G401.6 (cell line): Measurements from ENCODE around the gene DENND1B.
A peak's percentile ranks its signal among the peaks of the same experiment; 100 is the strongest.

Experiments
- FAIRE-seq: peaks from 2 replicates; lab custom pipeline; 2012; peaks lifted over from hg19 to GRCh38; lab: Jason Lieb, UNC

DENND1B gene

DNA sequence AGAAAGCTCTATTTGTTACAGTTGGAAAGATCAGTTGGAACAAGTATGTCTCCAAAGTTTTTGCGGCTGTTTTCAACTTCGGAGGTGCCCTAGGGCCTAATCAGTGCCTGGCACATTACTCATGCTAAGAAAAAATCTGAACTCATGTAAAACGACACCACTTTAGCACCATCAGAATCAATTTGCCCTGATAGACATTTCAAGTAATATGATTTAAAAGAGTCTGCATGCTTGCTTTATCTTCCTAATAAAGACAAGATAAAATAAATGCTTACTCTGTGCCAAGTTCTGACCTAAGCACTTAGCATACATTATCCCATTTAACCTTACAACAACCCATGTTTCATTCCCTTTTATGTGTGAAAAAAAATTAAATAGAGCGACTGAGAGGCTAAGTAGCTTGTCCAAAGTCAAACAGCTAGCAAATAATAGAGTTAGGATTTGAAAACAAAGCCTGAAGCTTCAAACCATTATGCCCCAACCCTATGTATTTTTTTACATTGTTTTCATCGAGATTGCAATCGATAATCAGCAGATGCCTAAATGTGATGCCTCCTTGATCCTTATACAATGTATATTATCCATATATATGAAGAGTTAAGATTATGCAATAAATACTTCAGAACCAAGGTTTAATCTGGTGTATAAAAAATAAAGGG, 91.3 kb downstream of the DENND1B start:
- no peak for FAIRE-seq

- FAIRE-seq: no peak
These were observed 92.0 kb downstream of the DENND1B start for GRCh38 chr1:197683280-197683679.

DNA sequence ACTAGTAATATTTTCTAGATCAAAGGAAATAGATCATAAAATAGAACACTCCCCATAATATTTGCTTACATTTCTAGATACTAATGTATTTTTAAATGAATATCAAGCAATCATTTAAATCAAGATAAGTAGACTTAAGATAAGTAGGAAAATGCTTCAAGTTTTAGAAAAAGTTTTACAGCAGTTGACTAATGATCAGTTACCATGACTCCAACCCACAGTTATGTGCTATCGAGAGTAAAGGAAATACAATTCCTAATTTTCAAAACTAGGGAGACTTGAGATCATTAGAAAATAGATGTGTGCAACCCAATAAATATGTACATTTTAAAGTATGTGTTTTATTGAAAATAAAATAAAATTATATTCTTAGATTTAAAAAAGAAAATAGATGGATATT, 95.0 kb downstream of the DENND1B start:
- no peak for FAIRE-seq

DNA sequence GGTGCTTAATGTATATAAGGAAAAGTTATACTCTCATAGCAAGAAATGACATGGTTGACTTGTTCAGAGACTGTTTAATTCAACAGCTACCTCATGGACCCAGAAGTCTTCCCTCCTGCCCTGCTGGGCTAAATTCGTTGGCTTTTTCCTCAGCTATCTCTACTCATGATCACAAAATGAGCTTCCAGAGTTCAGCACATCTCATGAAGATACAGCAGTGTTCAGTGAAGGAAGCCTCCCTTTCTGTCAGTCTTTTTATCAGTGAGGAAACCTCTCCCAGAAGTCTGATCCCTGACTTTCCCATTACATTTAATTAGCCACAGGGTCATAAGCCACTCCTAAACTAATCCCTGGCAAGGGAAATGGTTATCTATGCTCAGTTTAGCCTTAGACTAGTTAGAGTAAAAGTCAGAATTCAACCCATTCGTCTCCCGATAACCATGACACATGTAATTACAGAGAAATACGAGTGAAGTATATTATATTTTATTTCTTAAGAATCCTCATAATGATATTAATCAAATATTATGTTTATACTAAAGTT, 97.5 kb downstream of the DENND1B start:
- FAIRE-seq: no peak

DNA sequence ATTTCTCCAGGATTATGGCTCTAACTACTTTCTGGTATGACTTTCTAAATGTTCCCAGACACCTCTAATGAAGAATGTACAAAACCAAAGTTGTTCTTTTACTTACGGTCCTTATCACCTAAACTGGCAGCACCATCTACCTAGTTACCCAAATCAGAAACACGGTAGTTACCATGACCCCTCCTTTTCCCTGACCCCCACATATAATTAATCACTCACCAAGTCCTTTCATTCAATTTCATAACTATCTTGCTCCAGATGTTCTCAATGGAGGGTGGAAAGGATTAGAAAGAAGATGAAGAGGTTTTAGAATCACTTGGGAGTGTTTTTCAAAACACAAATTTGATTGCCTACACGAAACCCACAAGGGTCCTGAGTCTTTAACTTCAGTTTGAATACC, 98.0 kb downstream of the DENND1B start:
- FAIRE-seq: no peak

- FAIRE-seq: no peak
These were observed 99.6 kb downstream of the DENND1B start for GRCh38 chr1:197675583-197676208.

DNA sequence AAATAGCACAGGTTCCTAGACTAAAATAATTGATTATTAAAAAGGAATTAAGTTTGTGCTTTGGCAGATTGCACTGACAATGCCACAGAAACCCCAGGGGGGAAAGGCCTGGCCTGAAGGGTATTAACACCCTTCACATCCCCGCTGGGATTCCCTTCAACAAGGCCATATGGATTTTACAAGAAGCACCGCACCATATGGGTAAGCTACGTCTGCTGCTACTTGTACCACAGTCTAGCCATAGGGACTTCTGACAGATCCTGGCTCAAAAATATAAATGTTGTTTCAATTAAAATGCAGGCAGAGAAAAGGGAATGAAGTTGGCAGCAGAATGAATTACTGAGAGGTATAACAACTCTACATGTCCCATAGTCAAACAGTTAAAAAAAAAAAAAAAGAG, 101.0 kb downstream of the DENND1B start:
- FAIRE-seq: no peak

- no peak for FAIRE-seq
These were observed 102.0 kb downstream of the DENND1B start for GRCh38 chr1:197673292-197673691.

DNA sequence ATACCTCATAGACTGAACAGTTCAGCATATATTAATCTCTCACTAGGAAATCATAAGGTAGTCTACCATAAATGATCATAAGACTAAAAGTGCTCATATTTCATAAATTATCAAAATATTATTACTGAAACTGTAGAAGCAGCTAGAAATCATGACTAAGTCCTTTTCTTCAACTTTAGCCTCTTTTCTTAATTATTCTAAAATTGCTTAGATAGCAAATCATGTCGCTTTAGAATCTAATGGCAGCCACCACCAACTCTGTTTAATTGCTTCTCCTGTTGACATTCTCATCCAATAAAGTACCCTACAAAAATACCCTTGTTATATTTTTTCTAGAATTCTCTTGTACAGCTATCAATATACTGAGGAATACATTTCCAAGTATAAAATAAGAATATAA, 102.9 kb downstream of the DENND1B start:
- FAIRE-seq: no peak

GRCh38 chr1:197671920-197672319, 103.4 kb downstream of the DENND1B start:
- FAIRE-seq: no peak

DNA sequence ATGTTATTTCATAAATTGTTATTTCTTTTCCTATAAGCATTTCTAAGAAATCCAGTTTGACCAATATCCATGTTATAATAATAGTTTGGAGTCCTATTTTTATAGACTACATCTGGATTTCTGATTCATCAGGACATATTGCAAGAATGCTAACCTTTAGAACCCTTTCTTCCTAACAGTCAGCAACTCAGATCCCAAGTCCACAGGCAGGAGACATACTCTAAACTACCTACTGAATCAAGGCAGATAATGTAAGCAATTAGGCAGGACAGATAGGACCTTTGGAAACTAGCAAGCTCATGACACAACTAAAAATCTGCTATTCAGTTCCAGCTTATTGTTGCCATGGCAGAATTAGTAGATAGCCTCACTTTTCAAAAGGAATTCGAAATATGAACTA, 104.1 kb downstream of the DENND1B start:
- no peak for FAIRE-seq

GRCh38 chr1:197666769-197667285, 108.5 kb downstream of the DENND1B start:
- no peak for FAIRE-seq

GRCh38 chr1:197664391-197664790, 110.9 kb downstream of the DENND1B start:
- no peak for FAIRE-seq

GRCh38 chr1:197663162-197663953, 111.9 kb downstream of the DENND1B start:
- FAIRE-seq: no peak

- FAIRE-seq: no peak
These were observed 114.9 kb downstream of the DENND1B start for GRCh38 chr1:197660389-197660788.

DNA sequence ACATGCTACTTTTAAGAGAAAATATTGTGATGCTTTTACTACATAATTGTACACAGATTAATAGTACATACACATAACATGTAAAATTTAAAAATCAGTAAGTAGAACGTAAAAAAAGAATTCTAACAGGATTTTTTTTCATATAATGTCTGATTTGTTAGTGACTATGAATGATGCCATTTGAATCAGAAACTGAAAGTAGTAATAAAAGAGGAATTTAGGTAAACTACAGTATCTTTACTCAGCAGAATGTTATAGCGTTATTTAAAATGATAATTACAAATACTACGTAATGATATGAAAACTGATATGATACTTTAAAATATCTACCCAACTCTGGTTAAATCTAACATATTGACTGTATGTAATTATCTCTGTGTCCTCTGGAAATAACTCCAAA, 116.1 kb downstream of the DENND1B start:
- FAIRE-seq: peak; percentile 19

- FAIRE-seq: no peak
These were observed 126.1 kb downstream of the DENND1B start for GRCh38 chr1:197649188-197649587.

- FAIRE-seq: no peak
These were observed 137.0 kb downstream of the DENND1B start for GRCh38 chr1:197638316-197638715.

GRCh38 chr1:197637406-197637805, 137.9 kb downstream of the DENND1B start:
- FAIRE-seq: no peak

DNA sequence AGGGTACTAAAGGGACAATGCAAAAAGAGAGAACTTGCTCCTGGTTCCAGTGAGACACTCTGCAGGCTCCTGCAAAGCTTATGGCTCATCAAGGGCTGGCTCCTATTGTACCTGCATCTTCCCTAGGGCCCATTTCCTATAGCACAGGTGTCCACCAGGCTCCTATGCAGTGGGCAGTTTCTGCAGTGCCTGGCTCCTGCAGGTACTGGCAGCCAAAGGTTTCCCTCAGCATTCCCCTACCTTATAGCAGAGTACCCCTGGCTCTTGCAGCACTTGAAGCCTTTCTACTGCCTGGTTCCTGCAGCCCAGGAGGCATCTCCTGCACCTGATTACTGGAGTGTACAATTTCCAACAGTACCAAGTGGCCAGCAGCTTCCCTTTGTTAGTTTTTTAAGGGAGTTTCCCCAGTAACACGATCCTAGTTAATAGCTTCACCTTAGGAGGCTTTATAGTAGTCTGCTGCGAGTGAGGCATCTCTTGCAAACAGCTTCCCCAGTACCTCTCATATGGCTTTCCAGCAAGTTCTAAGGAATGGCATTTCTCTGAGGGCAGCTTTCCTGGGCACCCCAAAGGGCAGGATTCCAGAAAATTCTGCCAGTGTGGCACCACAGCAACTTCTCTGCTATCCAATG, 141.7 kb downstream of the DENND1B start:
- FAIRE-seq: no peak

GRCh38 chr1:197632651-197633050, 142.6 kb downstream of the DENND1B start:
- FAIRE-seq: no peak

DNA sequence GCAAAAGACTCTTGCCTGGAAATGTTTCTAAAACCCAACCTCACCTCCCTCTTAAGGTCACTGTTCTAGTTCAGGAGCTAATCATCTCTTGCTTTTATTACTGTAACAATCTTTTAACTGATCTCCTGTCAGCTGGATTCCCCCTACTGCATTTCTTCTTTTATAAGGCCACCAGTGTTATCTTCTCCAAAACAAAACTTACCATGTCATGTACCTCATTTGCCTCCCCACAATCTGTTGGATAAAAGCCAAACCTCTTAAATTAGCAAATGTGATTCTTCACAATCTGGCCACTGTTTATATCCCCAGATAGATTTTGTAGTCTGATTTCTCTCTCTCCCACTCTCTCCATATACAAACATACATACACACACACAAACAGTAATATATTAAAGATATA, 143.3 kb downstream of the DENND1B start:
- no peak for FAIRE-seq
